ENCODE results near the gene OR6N2.

The OR6N2 gene

GRCh38 chr1:158735848-158736247 is 45.2 kb downstream of the OR6N2 start:
- Histone ChIP-seq H3K9me3 (ENCODE audit: insufficient read depth, low read depth, low read length) (no peaks in the 10 kb centered on the region), H3K9ac (ENCODE audit: low read depth, low read length) (no peak overlapping the region), H3K27ac (ENCODE audit: low read length) (no peak overlapping the region), H3K4me3 (ENCODE audit: low read length) (no peak overlapping the region), H3K27me3 (ENCODE audit: insufficient read depth, low read length) (no peaks in the 10 kb centered on the region), H3K36me3 (ENCODE audit: insufficient read depth, low read depth, low read length) (no peaks in the 10 kb centered on the region), H3K4me1 (ENCODE audit: insufficient read depth, low read length) (no peaks in the 10 kb centered on the region)

GRCh38 chr1:158732524-158732923 is 48.5 kb downstream of the OR6N2 start:
- H3K9me3 ChIP-seq (ENCODE audit: insufficient read depth, low read depth, low read length): no peaks in the 10 kb centered on the region
- H3K36me3 ChIP-seq (ENCODE audit: insufficient read depth, low read depth, low read length): no peaks in the 10 kb centered on the region
- no peak overlapping the region for H3K4me3 ChIP-seq (ENCODE audit: low read length)
- no peak overlapping the region for H3K27ac ChIP-seq (ENCODE audit: low read length)
- H3K4me1 ChIP-seq (ENCODE audit: insufficient read depth, low read length): no peaks in the 10 kb centered on the region
- H3K27me3 ChIP-seq (ENCODE audit: insufficient read depth, low read length): no peaks in the 10 kb centered on the region
- H3K9ac ChIP-seq (ENCODE audit: low read depth, low read length): no peak overlapping the region

- H3K27ac ChIP-seq (ENCODE audit: low read length): no peak overlapping the region
- no peaks in the 10 kb centered on the region for H3K9me3 ChIP-seq (ENCODE audit: insufficient read depth, low read depth, low read length)
- no peak overlapping the region for H3K4me3 ChIP-seq (ENCODE audit: low read length)
- H3K4me1 ChIP-seq (ENCODE audit: insufficient read depth, low read length): no peaks in the 10 kb centered on the region
- no peak overlapping the region for H3K9ac ChIP-seq (ENCODE audit: low read depth, low read length)
- no peaks in the 10 kb centered on the region for H3K36me3 ChIP-seq (ENCODE audit: insufficient read depth, low read depth, low read length)
- no peaks in the 10 kb centered on the region for H3K27me3 ChIP-seq (ENCODE audit: insufficient read depth, low read length)
Observed at GRCh38 chr1:158731707-158732106, 49.3 kb downstream of the OR6N2 start.

- Histone ChIP-seq H3K36me3 (ENCODE audit: insufficient read depth, low read depth, low read length) (no peaks in the 10 kb centered on the region), H3K4me1 (ENCODE audit: insufficient read depth, low read length) (no peaks in the 10 kb centered on the region), H3K27ac (ENCODE audit: low read length) (no peak overlapping the region), H3K9me3 (ENCODE audit: insufficient read depth, low read depth, low read length) (no peaks in the 10 kb centered on the region), H3K4me3 (ENCODE audit: low read length) (no peak overlapping the region), H3K27me3 (ENCODE audit: insufficient read depth, low read length) (no peaks in the 10 kb centered on the region), H3K9ac (ENCODE audit: low read depth, low read length) (no peak overlapping the region)
Observed at GRCh38 chr1:158730453-158730852, 50.6 kb downstream of the OR6N2 start.

- H3K9me3 ChIP-seq (ENCODE audit: insufficient read depth, low read depth, low read length): no peaks in the 10 kb centered on the region
- no peaks in the 10 kb centered on the region for H3K36me3 ChIP-seq (ENCODE audit: insufficient read depth, low read depth, low read length)
- no peak overlapping the region for H3K27ac ChIP-seq (ENCODE audit: low read length)
- H3K9ac ChIP-seq (ENCODE audit: low read depth, low read length): no peak overlapping the region
- no peaks in the 10 kb centered on the region for H3K4me1 ChIP-seq (ENCODE audit: insufficient read depth, low read length)
- no peaks in the 10 kb centered on the region for H3K27me3 ChIP-seq (ENCODE audit: insufficient read depth, low read length)
- H3K4me3 ChIP-seq (ENCODE audit: low read length): no peak overlapping the region
Observed at GRCh38 chr1:158728510-158729225, 52.3 kb downstream of the OR6N2 start.

GRCh38 chr1:158724442-158724841 is 56.6 kb downstream of the OR6N2 start:
- Histone ChIP-seq H3K9me3 (ENCODE audit: insufficient read depth, low read depth, low read length) (no peaks in the 10 kb centered on the region), H3K9ac (ENCODE audit: low read depth, low read length) (no peak overlapping the region), H3K4me1 (ENCODE audit: insufficient read depth, low read length) (no peaks in the 10 kb centered on the region), H3K27me3 (ENCODE audit: insufficient read depth, low read length) (no peaks in the 10 kb centered on the region), H3K27ac (ENCODE audit: low read length) (no peak overlapping the region), H3K36me3 (ENCODE audit: insufficient read depth, low read depth, low read length) (no peaks in the 10 kb centered on the region), H3K4me3 (ENCODE audit: low read length) (no peak overlapping the region)
